ENCODE data around the gene IRAK2.
"Not testable (repeated sequence)": the region's sequence is repeated elsewhere in the genome, so short reads cannot be mapped to it uniquely, and the experiment has no call there.

IRAK2 gene

GRCh38 chr3:10164546-10165393 lies at the start of gene IRAK2:
Gene IRAK2 (plus strand): TSS chr3:10164919. CDS start chr3:10164955, 36 bp downstream.
- DNase-seq (ENCODE audit: low spot score) = peak; percentile 48

- DNase-seq (ENCODE audit: low spot score) = peak; percentile 94
These were observed 49.2 kb upstream of the IRAK2 start, which contains the start of gene BRK1 for GRCh38 chr3:10115326-10116137. Gene BRK1 (plus strand): TSS chr3:10115675. CDS start chr3:10115702, 27 bp downstream.

- no peak for DNase-seq (ENCODE audit: low spot score)
These were observed 48.6 kb upstream of the IRAK2 start for GRCh38 chr3:10116138-10116460.

- DNase-seq (ENCODE audit: low spot score) = no peak
These were observed 47.8 kb upstream of the IRAK2 start for GRCh38 chr3:10116928-10117327.

GRCh38 chr3:10119376-10119775 lies 45.3 kb upstream of the IRAK2 start:
- no peak for DNase-seq (ENCODE audit: low spot score)

- no peak for DNase-seq (ENCODE audit: low spot score)
These were observed 43.7 kb upstream of the IRAK2 start for GRCh38 chr3:10121064-10121463.

GRCh38 chr3:10122724-10123123 lies 42.0 kb upstream of the IRAK2 start:
- DNase-seq (ENCODE audit: low spot score) = no peak

- DNase-seq (ENCODE audit: low spot score) = not testable (repeated sequence)
These were observed 28.8 kb upstream of the IRAK2 start for GRCh38 chr3:10135872-10136271.

- DNase-seq (ENCODE audit: low spot score) = no peak
These were observed 28.2 kb upstream of the IRAK2 start for GRCh38 chr3:10136426-10137005.

GRCh38 chr3:10137178-10137577 lies 27.5 kb upstream of the IRAK2 start:
- DNase-seq (ENCODE audit: low spot score) = no peak

GRCh38 chr3:10140996-10141546 lies 23.6 kb upstream of the IRAK2 start:
- no peak for DNase-seq (ENCODE audit: low spot score)

GRCh38 chr3:10142707-10143560 lies 21.8 kb upstream of the IRAK2 start:
- DNase-seq (ENCODE audit: low spot score) = no peak

GRCh38 chr3:10145685-10146084 lies 19.0 kb upstream of the IRAK2 start:
- DNase-seq (ENCODE audit: low spot score) = no peak

GRCh38 chr3:10149226-10149625 lies 15.5 kb upstream of the IRAK2 start:
- no peak for DNase-seq (ENCODE audit: low spot score)

GRCh38 chr3:10150987-10151386 lies 13.7 kb upstream of the IRAK2 start:
- DNase-seq (ENCODE audit: low spot score) = no peak

GRCh38 chr3:10154335-10155122 lies 10.2 kb upstream of the IRAK2 start:
- no peak for DNase-seq (ENCODE audit: low spot score)

- no peak for DNase-seq (ENCODE audit: low spot score)
These were observed 9.6 kb upstream of the IRAK2 start for GRCh38 chr3:10155123-10155472.

- DNase-seq (ENCODE audit: low spot score) = no peak
These were observed 9.1 kb upstream of the IRAK2 start for GRCh38 chr3:10155658-10156057.

GRCh38 chr3:10157031-10157430 lies 7.7 kb upstream of the IRAK2 start:
- no peak for DNase-seq (ENCODE audit: low spot score)

- DNase-seq (ENCODE audit: low spot score) = not testable (repeated sequence)
These were observed 6.2 kb upstream of the IRAK2 start for GRCh38 chr3:10158555-10158954.

GRCh38 chr3:10160346-10160745 lies 4.4 kb upstream of the IRAK2 start:
- DNase-seq (ENCODE audit: low spot score) = no peak

Data from CD4-positive, alpha-beta T cell treated with Interleukin-2 at 100 ng/mL for 4 hours (primary cell).